Adrenal gland (tissue), 5 donors: ENCODE data around the gene FOCAD.

Source experiments
- POLR2A ChIP-seq, 2 donors: fragments of 450-650 bp; IDR thresholded peaks; one replicate each; pipeline ENCODE4 v1.6.1; 2017; ENCODE audit warnings: antibody characterized with exemption in 2 of 2, mild to moderate bottlenecking in 2 of 2, moderate library complexity in 1 of 2
- TF ChIP-seq, protein P1 (sequence below), 6 experiments: fragments of 450-650 bp in 4 of 6; fragments of 200-600 bp in 2 of 6; sonication (generic) in 1 of 6; IDR thresholded peaks; 1 replicate in 5 of 6; 2 replicates in 1 of 6; pipeline versions ENCODE4 v1.5.1 to v1.8.0; 2016 to 2021; ENCODE audit warnings: antibody characterized with exemption in 6 of 6, mild to moderate bottlenecking in 2 of 6, moderate library complexity in 1 of 6
- donor health status: DM: no; HTN: no; CAD: no.

DNA sequence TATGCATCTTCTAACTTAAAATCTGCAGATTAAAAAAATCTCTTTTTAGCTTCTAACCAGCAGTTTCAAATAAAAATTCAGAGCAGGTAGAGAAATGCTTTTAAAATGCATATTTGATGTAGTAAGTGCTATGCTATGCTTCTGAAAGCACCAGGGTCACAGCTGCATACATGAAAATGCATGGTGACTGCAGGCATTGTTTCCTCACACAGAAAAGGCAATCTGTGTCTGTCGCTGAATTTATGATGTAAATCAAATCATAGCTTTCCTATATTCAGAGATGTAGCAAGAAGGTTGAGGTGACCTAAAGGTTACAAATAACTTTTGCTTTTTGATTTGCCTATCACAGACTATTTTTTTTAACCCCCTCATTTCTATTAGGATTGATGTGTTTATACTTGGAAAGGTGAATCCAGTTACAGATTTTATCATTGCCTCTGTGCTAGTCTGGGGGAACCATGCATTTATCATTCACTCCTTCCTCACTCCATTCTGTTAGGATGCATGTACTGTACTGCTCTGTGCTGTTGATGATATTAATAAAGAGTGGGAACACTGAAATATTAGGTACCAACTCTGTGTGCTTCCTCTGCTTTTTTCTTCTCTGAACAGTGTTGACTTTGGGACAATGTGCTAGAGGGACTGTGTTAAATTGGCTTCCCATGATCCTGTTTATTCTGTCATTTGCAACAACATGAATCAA is 65.6 kb downstream of the FOCAD start:
- TF ChIP-seq, protein P1, sequence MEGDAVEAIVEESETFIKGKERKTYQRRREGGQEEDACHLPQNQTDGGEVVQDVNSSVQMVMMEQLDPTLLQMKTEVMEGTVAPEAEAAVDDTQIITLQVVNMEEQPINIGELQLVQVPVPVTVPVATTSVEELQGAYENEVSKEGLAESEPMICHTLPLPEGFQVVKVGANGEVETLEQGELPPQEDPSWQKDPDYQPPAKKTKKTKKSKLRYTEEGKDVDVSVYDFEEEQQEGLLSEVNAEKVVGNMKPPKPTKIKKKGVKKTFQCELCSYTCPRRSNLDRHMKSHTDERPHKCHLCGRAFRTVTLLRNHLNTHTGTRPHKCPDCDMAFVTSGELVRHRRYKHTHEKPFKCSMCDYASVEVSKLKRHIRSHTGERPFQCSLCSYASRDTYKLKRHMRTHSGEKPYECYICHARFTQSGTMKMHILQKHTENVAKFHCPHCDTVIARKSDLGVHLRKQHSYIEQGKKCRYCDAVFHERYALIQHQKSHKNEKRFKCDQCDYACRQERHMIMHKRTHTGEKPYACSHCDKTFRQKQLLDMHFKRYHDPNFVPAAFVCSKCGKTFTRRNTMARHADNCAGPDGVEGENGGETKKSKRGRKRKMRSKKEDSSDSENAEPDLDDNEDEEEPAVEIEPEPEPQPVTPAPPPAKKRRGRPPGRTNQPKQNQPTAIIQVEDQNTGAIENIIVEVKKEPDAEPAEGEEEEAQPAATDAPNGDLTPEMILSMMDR (IDR thresholded peaks at IDR 0.05), result no peak
- TF ChIP-seq POLR2A (IDR thresholded peaks at IDR 0.05), result no peak
